Testis (tissue), 3 donors: ENCODE results near the gene FRS3. TPM values are rescaled to one million over a fixed set of nuclear protein-coding genes. Genes with fewer than 3 reads are reported as not detected.

Experiments used
- DNase-seq: peaks from one replicate; pipeline ENCODE4 v3.0.0-alpha.2; 2019
- H3K27ac ChIP-seq, 2 donors: fragments of 200-600 bp; sonication (generic); one replicate each; pipeline ENCODE4 v1.5.1; 2019
- H3K27me3 ChIP-seq: fragments of 200-600 bp; sonication (generic); one replicate; pipeline ENCODE4 v1.5.1; 2019
- H3K36me3 ChIP-seq: fragments of 200-600 bp; sonication (generic); one replicate; pipeline ENCODE4 v1.5.1; 2017; ENCODE audit warnings: low read depth; ENCODE audit errors: missing control alignments
- H3K4me1 ChIP-seq: fragments of 200-600 bp; sonication (generic); one replicate; pipeline ENCODE4 v1.5.1; 2019
- H3K4me3 ChIP-seq, 2 donors: fragments of 200-600 bp; sonication (generic); one replicate each; pipeline ENCODE4 v1.5.1; 2017 to 2019
- H3K9me3 ChIP-seq: fragments of 200-600 bp; sonication (generic); one replicate; pipeline ENCODE4 v1.5.1; 2017
- CTCF ChIP-seq, 3 experiments: fragments of 450-650 bp in 2 of 3; fragments of 200-600 bp in 1 of 3; sonication (generic) in 1 of 3; IDR thresholded peaks; one replicate each; pipeline ENCODE4 v1.5.1; 2016 to 2019; ENCODE audit warnings: antibody characterized with exemption in 3 of 3, mild to moderate bottlenecking in 2 of 3, moderate library complexity in 1 of 3
- POLR2A ChIP-seq: fragments of 450-650 bp; IDR thresholded peaks from one replicate; pipeline ENCODE4 v1.6.1; 2017; ENCODE audit warnings: antibody characterized with exemption, mild to moderate bottlenecking, moderate library complexity
- WGBS, 2 donors: methylation state at CpG; one replicate each; pipeline ENCODE4 v1.1.5; 2018; 5-methylcytosine and 5-hydroxymethylcytosine counted together
- intact Hi-C: fragments of 100-400 bp; cut with DNase I; formaldehyde crosslinking; loops from one replicate; pipeline ENCODE4 v1.15.1; 2023; ENCODE audit warnings: low total_unique reads
- polyA plus RNA-seq: library from polyadenylated mRNA; stranded (reverse); fragments of 350-450 nt; fragmentation: Illumina TruSeq; extraction: RNeasy Lipid Tissue Mini Kit (QIAGEN cat#74804); gene quantifications from one replicate; pipeline ENCODE4 v1.2.3, GENCODE V29; 2014; ENCODE audit warnings: low read depth, low replicate concordance; ENCODE audit not compliant: insufficient read depth
- total RNA-seq, 2 donors: library from RNA; depleted of rRNA; stranded (reverse); fragments of >200 nt; gene quantifications; one replicate each; pipeline ENCODE4 v1.2.3, GENCODE V29; 2016

FRS3 gene
- total and polyA plus RNA-seq, 3 donors from 2014 or later = 33.4 to 39.3 (median 34.1) TPM

DNA sequence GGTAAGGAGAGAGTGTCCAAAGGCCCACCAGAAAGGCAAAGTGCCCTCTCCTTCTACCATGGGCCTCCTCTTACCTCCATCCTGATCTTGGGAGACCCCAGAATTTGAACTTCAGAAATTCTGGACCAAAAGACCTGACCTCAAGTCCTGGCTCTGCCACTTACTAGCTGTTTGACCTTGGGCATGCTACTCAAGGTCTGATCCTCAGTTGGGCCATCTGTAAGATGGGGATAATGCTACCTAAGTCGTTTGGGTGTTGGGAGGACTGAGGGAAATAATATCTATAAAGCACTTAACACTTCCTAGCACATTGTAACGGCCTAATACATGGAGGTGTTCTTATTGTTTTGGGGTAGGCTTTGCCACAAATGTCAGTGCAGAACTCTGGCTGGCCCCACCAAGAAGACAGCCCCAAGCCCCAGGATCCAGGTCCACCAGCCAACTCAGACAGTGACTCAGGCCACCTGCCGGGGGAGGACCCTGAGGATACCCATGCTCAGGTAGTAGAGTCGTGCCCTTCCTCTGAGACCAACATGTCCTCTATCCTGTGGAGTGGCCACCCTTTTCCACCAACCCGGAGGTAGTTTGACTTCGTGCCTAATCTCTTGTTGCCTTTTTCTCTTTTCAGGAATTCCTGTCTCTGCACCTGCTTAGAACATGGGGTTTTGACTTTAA lies 3.5 kb upstream of the FRS3 start:
- no peak for TF ChIP-seq POLR2A
- no peak for TF ChIP-seq CTCF (IDR thresholded peaks at IDR 0.05)
- Histone ChIP-seq H3K9me3 (no peaks in the 10 kb centered on the region), H3K4me1 (peaks cover 26% of the 10 kb centered on the region), H3K27ac (no peak overlapping the region), H3K27me3 (no peaks in the 10 kb centered on the region), H3K4me3 (no peak overlapping the region), H3K36me3 (no peaks in the 10 kb centered on the region)
- DNase-seq = no peak
- intact Hi-C loops = no loop called here
- 81 to 88% methylated on average over 6 of the region's 6 CpGs for WGBS, 2 donors

- Histone ChIP-seq H3K36me3 (no peaks in the 10 kb centered on the region), H3K27me3 (no peaks in the 10 kb centered on the region), H3K9me3 (no peaks in the 10 kb centered on the region), H3K4me3 (peak overlapping the region in 1 of 2 donors; percentile 81), H3K4me1 (peaks cover 28% of the 10 kb centered on the region), H3K27ac (peak overlapping the region in 1 of 2 donors; percentile 83)
- no peak for DNase-seq
- no peak for TF ChIP-seq CTCF (IDR thresholded peaks at IDR 0.05)
- no peak for TF ChIP-seq POLR2A
- intact Hi-C loops = no loop called here
- WGBS, 2 donors = 20 to 26% methylated on average over 3 of the region's 3 CpGs
These were observed 1.6 kb upstream of the FRS3 start for GRCh38 chr6:41781366-41781730.

GRCh38 chr6:41780551-41781365 lies 1.1 kb upstream of the FRS3 start, which contains the start of gene PRICKLE4:
PRICKLE4 (plus strand) TSS chr6:41780782; CDS start chr6:41783474, 2,692 bp downstream.
- TF ChIP-seq CTCF (IDR thresholded peaks at IDR 0.05) = no peak
- TF ChIP-seq POLR2A = no peak
- DNase-seq = peak; percentile 41
- intact Hi-C loops = no loop called here
- peaks cover 24% of the 10 kb centered on the region for H3K4me1 ChIP-seq
- peak within 1 kb of the TSS; percentile 73 to 81 for H3K4me3 ChIP-seq
- no peaks in the 10 kb centered on the region for H3K9me3 ChIP-seq
- 1% methylated on average over 14 to 35 of the region's 36 CpGs for WGBS, 2 donors
- H3K27ac ChIP-seq = peak within 1 kb of the TSS; percentile 83
- H3K27me3 ChIP-seq = no peaks in the 10 kb centered on the region
- no peaks in the 10 kb centered on the region for H3K36me3 ChIP-seq

DNA sequence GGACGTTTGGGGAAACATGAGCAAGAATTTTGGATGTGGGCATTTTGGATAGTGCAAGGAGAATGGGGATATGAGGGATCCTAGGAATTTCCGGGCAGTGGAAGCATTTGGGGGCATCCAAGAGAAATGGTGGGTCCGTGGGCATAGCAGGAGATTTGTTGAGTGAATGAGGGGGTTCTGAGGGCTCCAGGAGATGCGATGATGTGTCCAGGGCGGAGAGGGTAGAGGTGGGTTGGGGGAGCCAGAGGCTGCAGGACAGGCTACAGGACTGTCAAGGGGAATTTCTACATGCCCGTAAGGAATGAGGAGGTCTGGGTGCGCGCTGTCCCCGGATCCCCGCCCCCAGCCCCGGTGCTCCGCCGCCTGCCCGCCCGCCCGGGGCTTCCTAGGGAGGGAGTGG lies 364 bp downstream of the FRS3 start:
- 1 to 3% methylated on average over 10 to 16 of the region's 16 CpGs for WGBS, 2 donors
- Histone ChIP-seq H3K4me3 (peak overlapping the region; percentile 73 to 81), H3K27me3 (no peaks in the 10 kb centered on the region), H3K4me1 (peaks cover 23% of the 10 kb centered on the region), H3K36me3 (no peaks in the 10 kb centered on the region), H3K9me3 (no peaks in the 10 kb centered on the region), H3K27ac (no peak overlapping the region)
- TF ChIP-seq CTCF (IDR thresholded peaks at IDR 0.05) = no peak
- no peak for TF ChIP-seq POLR2A
- intact Hi-C loops = no loop called here
- DNase-seq = no peak
